WTC11 (cell line): ENCODE measurements around the gene OBSCN. TPM values are rescaled to one million over a fixed set of nuclear protein-coding genes. Genes with fewer than 3 reads are reported as not detected.

ENCODE experiments used
- ATAC-seq: fragments of 200-7000 bp; cut with Tn5 transposase; 2 replicates; pipeline ENCODE4 v1.10.0; 2021; ENCODE audit warnings: mild to moderate bottlenecking, moderate library complexity
- CTCF ChIA-PET: fragments of 300-600 bp; sonication (Branson Sonifier 250); formaldehyde crosslinking; loops from one replicate; lab custom pipeline; 2021; ENCODE audit warnings: antibody characterized with exemption; lab: Charles Lee
- POLR2A ChIA-PET: fragments of 350-600 bp; sonication (Branson Sonifier 250); formaldehyde crosslinking; loops from one replicate; lab custom pipeline; 2021; ENCODE audit warnings: antibody characterized with exemption; lab: Charles Lee
- DNase-seq: peaks from one replicate; pipeline ENCODE4 v3.0.0; 2021; ENCODE audit warnings: low spot score
- H3K27ac Mint-ChIP-seq: 2 replicates; pipeline ENCODE4 v1.8.0; 2021; ENCODE audit warnings: mixed read lengths
- H3K27me3 Mint-ChIP-seq: 2 replicates; pipeline ENCODE4 v1.8.0; 2021; ENCODE audit warnings: low read depth, mild to moderate bottlenecking, moderate library complexity, mixed read lengths
- H3K36me3 Mint-ChIP-seq: 2 replicates; pipeline ENCODE4 v1.8.0; 2021; ENCODE audit warnings: mixed read lengths
- H3K4me1 Mint-ChIP-seq: 2 replicates; pipeline ENCODE4 v1.8.0; 2022; ENCODE audit warnings: mixed read lengths
- H3K4me3 Mint-ChIP-seq: 2 replicates; pipeline ENCODE4 v1.8.0; 2021; ENCODE audit warnings: mild to moderate bottlenecking, moderate library complexity, mixed read lengths
- H3K9me3 Mint-ChIP-seq: 2 replicates; pipeline ENCODE4 v1.8.0; 2021; ENCODE audit warnings: mixed read lengths
- AR ChIP-seq: fragments of 250-450 bp; sonication (Bioruptor Pico); IDR thresholded peaks from 2 replicates; pipeline ENCODE4 v1.9.0; 2021; ENCODE audit warnings: mild to moderate bottlenecking
- ATF3 ChIP-seq: sonication (generic); formaldehyde crosslinking; conservative IDR thresholded peaks from 2 replicates; pipeline ENCODE4 v1.8.1; 2022; ENCODE audit warnings: mild to moderate bottlenecking, missing genetic modification reagents
- CTCF ChIP-seq: fragments of 200-600 bp; IDR thresholded peaks from 2 replicates; pipeline ENCODE4 v1.8.0; 2022; ENCODE audit warnings: antibody characterized with exemption
- E2F5 ChIP-seq: sonication (generic); formaldehyde crosslinking; IDR thresholded peaks from 2 replicates; pipeline ENCODE4 v1.8.1; 2022; ENCODE audit warnings: mild to moderate bottlenecking, moderate library complexity, missing genetic modification reagents
- ESRRA ChIP-seq: sonication (generic); formaldehyde crosslinking; IDR thresholded peaks from 2 replicates; pipeline ENCODE4 v1.8.1; 2022; ENCODE audit warnings: mild to moderate bottlenecking, missing genetic modification reagents, borderline replicate concordance
- GTF2I ChIP-seq: fragments of 250-450 bp; sonication (Bioruptor Pico); conservative IDR thresholded peaks from 2 replicates; pipeline ENCODE4 v1.4.0; 2021; ENCODE audit warnings: mild to moderate bottlenecking
- HMGA2 ChIP-seq: fragments of 250-450 bp; sonication (Bioruptor Pico); IDR thresholded peaks from 2 replicates; pipeline ENCODE4 v1.4.0; 2021; ENCODE audit warnings: mild to moderate bottlenecking, moderate library complexity
- HMGXB4 ChIP-seq: sonication (generic); formaldehyde crosslinking; IDR thresholded peaks from 2 replicates; pipeline ENCODE4 v1.8.1; 2023; ENCODE audit warnings: mild to moderate bottlenecking, moderate library complexity, missing genetic modification reagents
- JAZF1 ChIP-seq: fragments of 250-450 bp; sonication (Bioruptor Pico); IDR thresholded peaks from 2 replicates; pipeline ENCODE4 v1.9.0; 2021; ENCODE audit warnings: moderate library complexity, mild to moderate bottlenecking, inconsistent platforms
- RELA ChIP-seq: sonication (generic); formaldehyde crosslinking; IDR thresholded peaks from 2 replicates; pipeline ENCODE4 v1.8.1; 2022; ENCODE audit warnings: missing genetic modification reagents, mild to moderate bottlenecking, borderline replicate concordance
- SP1 ChIP-seq: sonication (generic); formaldehyde crosslinking; conservative IDR thresholded peaks from 2 replicates; pipeline ENCODE4 v1.8.1; 2022; ENCODE audit warnings: missing genetic modification reagents
- TP53 ChIP-seq: sonication (generic); formaldehyde crosslinking; IDR thresholded peaks from 2 replicates; pipeline ENCODE4 v1.8.1; 2023; ENCODE audit warnings: mild to moderate bottlenecking, missing genetic modification reagents
- ZBTB21 ChIP-seq: sonication (generic); formaldehyde crosslinking; IDR thresholded peaks from 2 replicates; pipeline ENCODE4 v1.8.1; 2023; ENCODE audit warnings: mild to moderate bottlenecking, missing genetic modification reagents, borderline replicate concordance
- ZMAT4 ChIP-seq: fragments of 250-450 bp; sonication (Bioruptor Pico); IDR thresholded peaks from 2 replicates; pipeline ENCODE4 v1.9.0; 2021; ENCODE audit warnings: mild to moderate bottlenecking
- ZNF512 ChIP-seq: sonication (generic); formaldehyde crosslinking; IDR thresholded peaks from 2 replicates; pipeline ENCODE4 v1.8.1; 2022; ENCODE audit warnings: missing genetic modification reagents, borderline replicate concordance
- total RNA-seq: library from RNA; stranded (reverse); gene quantifications from 3 replicates; pipeline ENCODE4 v1.2.3, GENCODE V29; 2021

The OBSCN gene
- total RNA-seq, 1 experiment from 2014 or later: 38.8 TPM

- TF ChIP-seq HMGXB4 (CRISPR knock-in tag): no peak
- TF ChIP-seq ZBTB21 (CRISPR knock-in tag): no peak
- TF ChIP-seq ZNF512 (CRISPR knock-in tag): no peak
- no peak for TF ChIP-seq ESRRA
- no peak for TF ChIP-seq ATF3
- TF ChIP-seq, all 79 proteins: peak for 0
Observed at GRCh38 chr1:228304766-228305395, 97.0 kb downstream of the OBSCN start (continued).

GRCh38 chr1:228305721-228306152 lies 97.9 kb downstream of the OBSCN start:
- Mint-ChIP-seq H3K27me3 (peaks cover 9% of the 10 kb centered on the region), H3K9me3 (peaks cover 43% of the 10 kb centered on the region), H3K36me3 (peaks cover 47% of the 10 kb centered on the region), H3K27ac (no peak overlapping the region), H3K4me3 (no peak overlapping the region)
- ChIA-PET POLR2A (no interaction called here), CTCF (interaction anchor here (1.1 kb wide), 1 partner anchor 30 kb away, joined by 3 read pairs; no protein-coding TSS in a partner anchor)
- DNase-seq (no peak), ATAC-seq (no peak)
- no peak for TF ChIP-seq SP1 (CRISPR knock-in tag)
- no peak for TF ChIP-seq TP53
- TF ChIP-seq AR (CRISPR knock-in tag): no peak
- TF ChIP-seq, all 79 proteins: peak for 0
- no peaks in the 10 kb centered on the region for H3K4me1 Mint-ChIP-seq

- ATAC-seq (no peak), DNase-seq (no peak)
Observed at GRCh38 chr1:228306275-228307217, 98.7 kb downstream of the OBSCN start.

More at GRCh38 chr1:228306275-228307217, 98.7 kb downstream of the OBSCN start:
- Mint-ChIP-seq H3K27me3 (peaks cover 9% of the 10 kb centered on the region), H3K4me3 (no peak overlapping the region), H3K27ac (no peak overlapping the region), H3K9me3 (peaks cover 34% of the 10 kb centered on the region), H3K36me3 (peaks cover 39% of the 10 kb centered on the region), H3K4me1 (no peaks in the 10 kb centered on the region)
- POLR2A ChIA-PET: no interaction called here
- CTCF ChIA-PET: interaction anchor here (1.1 kb wide), 1 partner anchor 31 kb away, joined by 3 read pairs; no protein-coding TSS in a partner anchor
- TF ChIP-seq GTF2I: no peak
- no peak for TF ChIP-seq JAZF1 (CRISPR knock-in tag)
- no peak for TF ChIP-seq HMGA2 (CRISPR knock-in tag)
- TF ChIP-seq CTCF: no peak
- TF ChIP-seq ZNF512 (CRISPR knock-in tag): no peak
- no peak for TF ChIP-seq RELA (CRISPR knock-in tag)
- no peak for TF ChIP-seq ZMAT4 (CRISPR knock-in tag)
- TF ChIP-seq E2F5 (CRISPR knock-in tag): no peak
